ENCODE measurements around the gene HDAC7. TPM values are rescaled to one million over a fixed set of nuclear protein-coding genes. Genes with fewer than 3 reads are reported as not detected.
A peak's percentile ranks its signal among the peaks of the same experiment; 100 is the strongest.

Gene HDAC7
- total and polyA plus RNA-seq, 4 donors, result 3.5 to 14.7 (median 7.2) TPM

DNA sequence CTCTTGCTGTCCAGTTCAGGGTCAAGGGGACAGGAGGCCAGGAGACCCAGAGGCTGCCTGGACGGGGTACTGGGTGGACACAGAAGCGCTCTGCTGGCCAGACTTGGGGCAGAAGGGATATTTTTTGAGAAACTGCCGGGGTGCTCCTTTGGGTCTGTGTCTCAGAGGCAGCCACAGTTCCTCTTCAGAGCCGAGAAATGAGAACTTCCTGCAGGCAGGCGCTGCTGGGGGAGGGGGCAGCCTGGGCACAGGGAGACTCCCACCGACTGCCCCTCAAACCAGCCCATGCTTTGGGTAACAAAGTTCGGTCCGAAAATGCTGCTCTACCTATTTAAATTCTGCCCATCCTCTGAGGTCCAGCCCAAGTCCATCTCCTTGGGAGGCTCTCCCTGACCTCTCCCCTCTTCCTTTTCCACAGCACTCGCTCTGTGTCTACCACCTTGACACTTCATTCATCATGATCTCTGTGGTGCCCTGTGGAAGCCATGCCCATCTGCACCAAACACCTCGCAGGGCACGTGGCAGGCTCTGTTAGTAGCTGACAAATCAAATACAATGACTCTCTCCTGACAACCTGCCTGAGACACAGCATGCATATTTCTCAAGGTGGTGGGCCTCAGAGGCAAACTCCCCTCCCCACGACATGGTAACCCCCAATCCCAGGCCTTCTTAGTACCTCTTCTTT is 16.4 kb downstream of the HDAC7 start (continued):
- TF ChIP-seq EGR1 (IDR thresholded peaks at IDR 0.05; ENCODE audit: low read depth in 2 of 2) (no peak), FOXA2 (IDR thresholded peaks at IDR 0.05) (no peak), HNF4A (conservative IDR thresholded peaks at IDR 0.05) (no peak), SP1 (IDR thresholded peaks at IDR 0.05) (no peak)
- TF ChIP-seq, protein P1, sequence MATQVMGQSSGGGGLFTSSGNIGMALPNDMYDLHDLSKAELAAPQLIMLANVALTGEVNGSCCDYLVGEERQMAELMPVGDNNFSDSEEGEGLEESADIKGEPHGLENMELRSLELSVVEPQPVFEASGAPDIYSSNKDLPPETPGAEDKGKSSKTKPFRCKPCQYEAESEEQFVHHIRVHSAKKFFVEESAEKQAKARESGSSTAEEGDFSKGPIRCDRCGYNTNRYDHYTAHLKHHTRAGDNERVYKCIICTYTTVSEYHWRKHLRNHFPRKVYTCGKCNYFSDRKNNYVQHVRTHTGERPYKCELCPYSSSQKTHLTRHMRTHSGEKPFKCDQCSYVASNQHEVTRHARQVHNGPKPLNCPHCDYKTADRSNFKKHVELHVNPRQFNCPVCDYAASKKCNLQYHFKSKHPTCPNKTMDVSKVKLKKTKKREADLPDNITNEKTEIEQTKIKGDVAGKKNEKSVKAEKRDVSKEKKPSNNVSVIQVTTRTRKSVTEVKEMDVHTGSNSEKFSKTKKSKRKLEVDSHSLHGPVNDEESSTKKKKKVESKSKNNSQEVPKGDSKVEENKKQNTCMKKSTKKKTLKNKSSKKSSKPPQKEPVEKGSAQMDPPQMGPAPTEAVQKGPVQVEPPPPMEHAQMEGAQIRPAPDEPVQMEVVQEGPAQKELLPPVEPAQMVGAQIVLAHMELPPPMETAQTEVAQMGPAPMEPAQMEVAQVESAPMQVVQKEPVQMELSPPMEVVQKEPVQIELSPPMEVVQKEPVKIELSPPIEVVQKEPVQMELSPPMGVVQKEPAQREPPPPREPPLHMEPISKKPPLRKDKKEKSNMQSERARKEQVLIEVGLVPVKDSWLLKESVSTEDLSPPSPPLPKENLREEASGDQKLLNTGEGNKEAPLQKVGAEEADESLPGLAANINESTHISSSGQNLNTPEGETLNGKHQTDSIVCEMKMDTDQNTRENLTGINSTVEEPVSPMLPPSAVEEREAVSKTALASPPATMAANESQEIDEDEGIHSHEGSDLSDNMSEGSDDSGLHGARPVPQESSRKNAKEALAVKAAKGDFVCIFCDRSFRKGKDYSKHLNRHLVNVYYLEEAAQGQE (IDR thresholded peaks at IDR 0.05), result no peak

DNA sequence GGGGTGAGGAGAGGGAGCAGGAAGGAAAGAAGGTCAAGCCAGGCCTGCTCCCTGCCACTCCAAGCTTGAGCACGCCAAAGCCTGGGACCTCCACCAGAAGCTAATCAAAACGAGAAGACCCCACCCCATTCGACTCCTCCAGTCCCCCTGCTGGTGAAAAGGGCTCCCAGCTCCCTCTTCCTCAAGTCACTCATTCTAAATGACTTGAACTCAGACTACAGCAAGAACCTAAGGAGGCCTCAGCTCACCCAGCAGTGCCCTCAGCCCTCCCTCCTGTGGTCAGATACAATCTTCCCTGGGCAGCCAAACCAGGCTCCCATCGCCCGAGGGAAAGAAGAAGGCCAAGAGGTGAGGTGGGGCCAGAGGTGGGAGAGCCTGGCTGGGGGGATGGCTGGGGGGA is 17.4 kb downstream of the HDAC7 start:
- TF ChIP-seq YY1 (IDR thresholded peaks at IDR 0.05), result no peak
- no peak for TF ChIP-seq HNF4G (IDR thresholded peaks at IDR 0.05)
- no peak for TF ChIP-seq EGR1 (IDR thresholded peaks at IDR 0.05; ENCODE audit: low read depth in 2 of 2)
- TF ChIP-seq HNF4A (conservative IDR thresholded peaks at IDR 0.05), result no peak
- TF ChIP-seq, protein P2, sequence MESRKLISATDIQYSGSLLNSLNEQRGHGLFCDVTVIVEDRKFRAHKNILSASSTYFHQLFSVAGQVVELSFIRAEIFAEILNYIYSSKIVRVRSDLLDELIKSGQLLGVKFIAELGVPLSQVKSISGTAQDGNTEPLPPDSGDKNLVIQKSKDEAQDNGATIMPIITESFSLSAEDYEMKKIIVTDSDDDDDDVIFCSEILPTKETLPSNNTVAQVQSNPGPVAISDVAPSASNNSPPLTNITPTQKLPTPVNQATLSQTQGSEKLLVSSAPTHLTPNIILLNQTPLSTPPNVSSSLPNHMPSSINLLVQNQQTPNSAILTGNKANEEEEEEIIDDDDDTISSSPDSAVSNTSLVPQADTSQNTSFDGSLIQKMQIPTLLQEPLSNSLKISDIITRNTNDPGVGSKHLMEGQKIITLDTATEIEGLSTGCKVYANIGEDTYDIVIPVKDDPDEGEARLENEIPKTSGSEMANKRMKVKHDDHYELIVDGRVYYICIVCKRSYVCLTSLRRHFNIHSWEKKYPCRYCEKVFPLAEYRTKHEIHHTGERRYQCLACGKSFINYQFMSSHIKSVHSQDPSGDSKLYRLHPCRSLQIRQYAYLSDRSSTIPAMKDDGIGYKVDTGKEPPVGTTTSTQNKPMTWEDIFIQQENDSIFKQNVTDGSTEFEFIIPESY (IDR thresholded peaks at IDR 0.05), result no peak
- TF ChIP-seq JUND (IDR thresholded peaks at IDR 0.05), result no peak
- no peak for TF ChIP-seq GABPA (IDR thresholded peaks at IDR 0.05 in 1 of 2, conservative IDR thresholded peaks at IDR 0.05 in 1 of 2)
- TF ChIP-seq SP1 (IDR thresholded peaks at IDR 0.05), result no peak
- no peak for TF ChIP-seq TAF1 (conservative IDR thresholded peaks at IDR 0.05)
- no peak for TF ChIP-seq NR2F2 (IDR thresholded peaks at IDR 0.05)
- TF ChIP-seq, protein P3, sequence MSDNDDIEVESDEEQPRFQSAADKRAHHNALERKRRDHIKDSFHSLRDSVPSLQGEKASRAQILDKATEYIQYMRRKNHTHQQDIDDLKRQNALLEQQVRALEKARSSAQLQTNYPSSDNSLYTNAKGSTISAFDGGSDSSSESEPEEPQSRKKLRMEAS (IDR thresholded peaks at IDR 0.05), result no peak
- TF ChIP-seq RXRA (IDR thresholded peaks at IDR 0.05), result no peak
- TF ChIP-seq, protein P4, sequence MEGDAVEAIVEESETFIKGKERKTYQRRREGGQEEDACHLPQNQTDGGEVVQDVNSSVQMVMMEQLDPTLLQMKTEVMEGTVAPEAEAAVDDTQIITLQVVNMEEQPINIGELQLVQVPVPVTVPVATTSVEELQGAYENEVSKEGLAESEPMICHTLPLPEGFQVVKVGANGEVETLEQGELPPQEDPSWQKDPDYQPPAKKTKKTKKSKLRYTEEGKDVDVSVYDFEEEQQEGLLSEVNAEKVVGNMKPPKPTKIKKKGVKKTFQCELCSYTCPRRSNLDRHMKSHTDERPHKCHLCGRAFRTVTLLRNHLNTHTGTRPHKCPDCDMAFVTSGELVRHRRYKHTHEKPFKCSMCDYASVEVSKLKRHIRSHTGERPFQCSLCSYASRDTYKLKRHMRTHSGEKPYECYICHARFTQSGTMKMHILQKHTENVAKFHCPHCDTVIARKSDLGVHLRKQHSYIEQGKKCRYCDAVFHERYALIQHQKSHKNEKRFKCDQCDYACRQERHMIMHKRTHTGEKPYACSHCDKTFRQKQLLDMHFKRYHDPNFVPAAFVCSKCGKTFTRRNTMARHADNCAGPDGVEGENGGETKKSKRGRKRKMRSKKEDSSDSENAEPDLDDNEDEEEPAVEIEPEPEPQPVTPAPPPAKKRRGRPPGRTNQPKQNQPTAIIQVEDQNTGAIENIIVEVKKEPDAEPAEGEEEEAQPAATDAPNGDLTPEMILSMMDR (IDR thresholded peaks at IDR 0.05; ENCODE audit: low read depth, low read length, missing input control), result no peak
- no peak for TF ChIP-seq FOXA1 (IDR thresholded peaks at IDR 0.05)
- TF ChIP-seq, protein P5, sequence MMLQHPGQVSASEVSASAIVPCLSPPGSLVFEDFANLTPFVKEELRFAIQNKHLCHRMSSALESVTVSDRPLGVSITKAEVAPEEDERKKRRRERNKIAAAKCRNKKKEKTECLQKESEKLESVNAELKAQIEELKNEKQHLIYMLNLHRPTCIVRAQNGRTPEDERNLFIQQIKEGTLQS (IDR thresholded peaks at IDR 0.05), result no peak
- no peak for TF ChIP-seq FOXA2 (IDR thresholded peaks at IDR 0.05)
- DNase-seq (ENCODE audit: low spot score), result no peak
- peaks cover 0 to 18% (median 5%) of the 10 kb centered on the region in 4 donors for H3K4me1 ChIP-seq (ENCODE audit: control insufficient read depth in 4 of 4, insufficient read depth in 4 of 4, low read length in 3 of 4)
- H3K27me3 ChIP-seq (ENCODE audit: control insufficient read depth in 4 of 4, insufficient read depth in 4 of 4, low read length in 3 of 4), result no peaks in the 10 kb centered on the region
- no peak overlapping the region for H3K4me3 ChIP-seq (ENCODE audit: low read depth in 1 of 3, low read length in 3 of 3)
- no peaks in the 10 kb centered on the region for H3K9me3 ChIP-seq (ENCODE audit: control insufficient read depth in 4 of 4, low read length in 3 of 4)
- peak overlapping the region; percentile 22 to 35 for H3K27ac ChIP-seq (ENCODE audit: low read depth in 1 of 2, low read length in 2 of 2)
- H3K36me3 ChIP-seq (ENCODE audit: control insufficient read depth in 4 of 4, insufficient read depth in 3 of 4, low read depth in 1 of 4, low read length in 3 of 4), result peaks cover 0 to under 1% (median 0%) of the 10 kb centered on the region in 4 donors
- 58% methylated on average over 5 of the region's 5 CpGs for WGBS
- no peak overlapping the region for H3K9ac ChIP-seq (ENCODE audit: low read depth in 1 of 2, low read length in 2 of 2)

Measured in liver (tissue), 9 donors.